Cortex of kidney (tissue), 1 donor: ENCODE results near the gene ANGPTL4.
"Not testable (repeated sequence)": the region's sequence is repeated elsewhere in the genome, so short reads cannot be mapped to it uniquely, and the experiment has no call there.

Source experiments
- DNase-seq: peaks from one replicate; lab custom pipeline; 2025; lab: John Stamatoyannopoulos, UW

ANGPTL4 gene

DNA sequence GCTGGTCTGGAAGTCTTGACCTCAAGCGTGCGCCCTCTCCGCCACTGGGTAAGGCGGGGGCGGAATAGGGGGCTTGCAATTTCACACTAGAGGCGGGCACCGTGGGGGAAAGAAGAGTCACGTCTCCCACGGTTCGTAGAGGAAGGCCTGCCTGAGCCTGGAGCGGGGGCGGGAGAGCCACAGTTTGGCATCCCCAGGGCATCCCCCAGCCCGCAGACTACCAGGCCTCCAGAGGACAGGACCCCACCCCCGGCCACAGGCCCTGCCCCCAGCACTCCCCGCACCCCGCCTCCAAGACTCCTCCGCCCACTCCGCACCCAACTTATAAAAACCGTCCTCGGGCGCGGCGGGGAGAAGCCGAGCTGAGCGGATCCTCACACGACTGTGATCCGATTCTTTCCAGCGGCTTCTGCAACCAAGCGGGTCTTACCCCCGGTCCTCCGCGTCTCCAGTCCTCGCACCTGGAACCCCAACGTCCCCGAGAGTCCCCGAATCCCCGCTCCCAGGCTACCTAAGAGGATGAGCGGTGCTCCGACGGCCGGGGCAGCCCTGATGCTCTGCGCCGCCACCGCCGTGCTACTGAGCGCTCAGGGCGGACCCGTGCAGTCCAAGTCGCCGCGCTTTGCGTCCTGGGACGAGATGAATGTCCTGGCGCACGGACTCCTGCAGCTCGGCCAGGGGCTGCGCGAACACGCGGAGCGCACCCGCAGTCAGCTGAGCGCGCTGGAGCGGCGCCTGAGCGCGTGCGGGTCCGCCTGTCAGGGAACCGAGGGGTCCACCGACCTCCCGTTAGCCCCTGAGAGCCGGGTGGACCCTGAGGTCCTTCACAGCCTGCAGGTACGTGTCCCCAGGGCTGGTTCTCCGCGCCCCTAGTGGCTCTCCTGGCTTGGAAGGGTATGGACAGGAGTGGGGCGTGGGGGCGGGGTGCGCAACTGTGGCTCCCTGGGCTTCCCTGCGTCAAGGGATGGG is at the start of gene ANGPTL4:
ANGPTL4 (plus strand) TSS at position 353 of the 969 bp plus-strand sequence; CDS start at position 520, 167 bp downstream.
- DNase-seq, result no peak

- not testable (repeated sequence) for DNase-seq
Observed at GRCh38 chr19:8314981-8315640, 48.8 kb upstream of the ANGPTL4 start.

GRCh38 chr19:8316351-8317125 is 47.4 kb upstream of the ANGPTL4 start:
- no peak for DNase-seq

- not testable (repeated sequence) for DNase-seq
Observed at GRCh38 chr19:8318835-8319234, 45.1 kb upstream of the ANGPTL4 start.

GRCh38 chr19:8319807-8320520 is 44.0 kb upstream of the ANGPTL4 start:
- no peak for DNase-seq

DNA sequence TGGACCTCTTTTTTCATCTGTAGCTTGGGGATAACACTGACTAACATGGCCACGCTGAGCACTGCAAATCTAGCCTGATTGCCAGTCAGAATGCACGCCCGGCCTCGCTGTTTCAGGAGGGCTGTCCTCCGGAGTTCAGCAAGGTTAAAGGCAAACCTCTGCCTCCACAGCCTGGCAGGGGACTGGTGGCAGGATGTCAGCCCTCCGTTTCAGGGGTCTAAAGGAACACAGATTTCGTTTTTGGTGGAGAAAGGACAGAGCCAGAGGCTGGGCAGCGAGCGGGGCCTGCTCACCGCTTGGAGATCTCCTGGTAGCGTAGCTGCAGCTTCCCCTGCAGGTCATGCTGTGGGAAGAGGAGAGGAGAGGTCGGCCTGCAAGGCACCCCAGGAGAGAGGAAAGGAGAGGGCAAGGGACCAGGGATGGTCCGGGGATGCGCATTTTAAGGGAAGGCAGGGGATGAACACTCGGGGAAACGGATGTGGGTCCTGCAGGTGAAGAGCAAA is 43.3 kb upstream of the ANGPTL4 start:
- DNase-seq, result no peak

DNA sequence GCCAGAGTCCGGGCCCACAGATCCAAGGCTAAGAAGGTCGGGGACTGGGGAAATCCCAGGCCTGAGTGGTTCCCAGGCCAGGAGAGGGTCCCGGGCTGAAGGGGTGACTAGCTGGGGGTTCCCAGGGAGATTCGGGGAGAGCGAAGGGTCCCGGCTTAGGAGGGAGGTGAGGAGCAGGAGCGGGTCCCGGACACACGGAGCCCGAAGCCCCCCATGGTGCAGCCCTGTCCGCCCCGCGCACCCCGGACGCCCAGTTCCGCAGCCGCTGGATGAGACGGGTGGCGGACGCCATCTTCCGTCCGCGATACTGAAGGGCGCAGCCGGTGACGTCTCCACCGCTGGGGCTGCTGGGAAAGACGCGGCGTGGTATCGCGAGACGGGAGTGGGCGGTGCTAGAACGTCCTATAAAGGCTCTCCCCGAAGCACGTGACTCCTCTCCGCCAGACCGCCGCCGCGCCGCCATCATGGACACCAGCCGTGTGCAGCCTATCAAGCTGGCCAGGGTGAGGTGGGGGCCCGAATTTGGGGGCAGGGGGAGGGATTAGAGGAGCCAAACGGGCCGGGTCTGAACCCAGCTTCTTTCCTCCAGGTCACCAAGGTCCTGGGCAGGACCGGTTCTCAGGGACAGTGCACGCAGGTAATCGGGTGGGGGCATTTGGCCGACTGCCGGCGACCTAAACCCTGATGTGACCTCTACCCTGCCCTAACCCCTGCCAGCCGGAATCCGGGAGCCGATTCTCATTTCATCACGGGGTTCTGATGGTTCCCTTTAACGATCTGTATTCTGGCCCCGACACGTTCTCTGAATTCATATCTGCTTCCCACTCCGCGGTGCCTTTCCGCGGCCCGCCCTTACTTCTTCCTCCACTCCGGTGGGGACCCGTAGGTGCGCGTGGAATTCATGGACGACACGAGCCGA is 42.6 kb upstream of the ANGPTL4 start, which contains the start of the genes NDUFA7 and RPS28:
NDUFA7 (minus strand) TSS at position 309 of the 919 bp plus-strand sequence; CDS start at position 292, 17 bp downstream.
RPS28 (plus strand) TSS at position 430 of the 919 bp plus-strand sequence; CDS start at position 465, 35 bp downstream.
- peak; percentile 69 for DNase-seq

DNA sequence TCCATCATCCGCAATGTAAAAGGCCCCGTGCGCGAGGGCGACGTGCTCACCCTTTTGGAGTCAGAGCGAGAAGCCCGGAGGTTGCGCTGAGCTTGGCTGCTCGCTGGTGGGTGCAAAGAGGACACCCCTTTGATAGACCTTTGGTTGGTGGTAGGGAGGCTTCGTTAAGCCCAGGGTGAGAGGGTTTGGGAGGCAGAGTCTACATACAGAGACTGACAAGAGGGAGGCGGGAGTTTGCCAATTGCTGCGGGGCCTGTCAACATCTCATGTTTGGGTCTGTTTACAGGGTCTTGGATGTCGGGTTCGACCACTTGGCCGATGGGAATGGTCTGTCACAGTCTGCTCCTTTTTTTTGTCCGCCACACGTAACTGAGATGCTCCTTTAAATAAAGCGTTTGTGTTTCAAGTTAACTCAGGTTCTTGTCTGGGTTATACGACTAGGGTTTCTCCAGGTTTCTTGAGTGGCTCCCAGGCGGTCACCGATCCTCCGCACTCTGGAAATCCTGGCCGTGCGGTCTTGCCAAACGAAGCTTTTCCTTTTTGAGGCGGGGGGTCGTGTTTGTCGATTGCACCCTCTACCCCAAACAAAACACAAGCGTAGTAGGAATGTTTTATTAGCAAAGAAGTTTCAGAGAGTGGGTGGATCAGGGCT is 41.8 kb upstream of the ANGPTL4 start:
- no peak for DNase-seq

GRCh38 chr19:8322638-8322997 is 41.3 kb upstream of the ANGPTL4 start:
- no peak for DNase-seq

GRCh38 chr19:8323781-8324185 is 40.2 kb upstream of the ANGPTL4 start:
- DNase-seq, result no peak

DNA sequence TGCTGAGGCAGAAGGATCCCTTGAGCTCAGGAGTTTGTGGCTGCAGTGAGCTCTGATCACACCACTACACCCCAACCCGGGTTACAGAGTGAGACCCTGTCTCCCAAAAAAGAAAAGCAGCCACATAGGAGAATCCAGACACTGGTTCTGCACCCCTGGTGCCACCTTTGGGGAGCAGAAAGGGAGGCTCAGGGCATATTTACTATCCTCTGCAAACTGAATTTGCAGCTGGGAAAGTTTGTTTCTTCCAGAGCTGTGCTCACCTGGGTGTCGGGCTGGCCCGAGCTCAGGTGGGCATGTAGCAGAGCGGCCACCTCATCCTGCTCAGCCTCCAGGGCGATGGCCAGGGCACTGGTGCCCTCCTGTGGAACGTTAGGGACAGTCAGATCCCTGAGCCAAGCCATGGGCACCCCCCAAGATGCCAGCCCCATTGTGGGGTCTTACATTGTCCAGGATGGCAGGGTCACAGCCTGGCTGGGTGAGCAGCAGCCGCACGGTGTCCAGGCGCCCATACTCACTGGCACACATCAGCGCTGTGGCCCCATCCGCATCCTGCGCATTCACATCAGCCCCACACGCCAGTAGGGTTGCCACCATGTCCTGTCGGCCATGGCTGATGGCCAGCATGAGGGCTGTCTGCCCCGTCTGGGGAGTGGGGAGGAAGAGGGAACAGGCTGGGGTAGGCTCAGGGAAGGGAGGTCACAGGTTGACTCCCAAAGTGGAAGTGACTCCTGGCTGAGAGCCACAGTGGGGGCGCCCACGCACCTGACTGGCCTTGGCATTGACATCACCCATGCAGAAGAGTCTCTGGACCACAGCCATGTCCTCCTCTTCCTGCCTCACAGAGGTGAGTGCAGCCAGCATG is 39.5 kb upstream of the ANGPTL4 start:
- DNase-seq, result no peak

DNA sequence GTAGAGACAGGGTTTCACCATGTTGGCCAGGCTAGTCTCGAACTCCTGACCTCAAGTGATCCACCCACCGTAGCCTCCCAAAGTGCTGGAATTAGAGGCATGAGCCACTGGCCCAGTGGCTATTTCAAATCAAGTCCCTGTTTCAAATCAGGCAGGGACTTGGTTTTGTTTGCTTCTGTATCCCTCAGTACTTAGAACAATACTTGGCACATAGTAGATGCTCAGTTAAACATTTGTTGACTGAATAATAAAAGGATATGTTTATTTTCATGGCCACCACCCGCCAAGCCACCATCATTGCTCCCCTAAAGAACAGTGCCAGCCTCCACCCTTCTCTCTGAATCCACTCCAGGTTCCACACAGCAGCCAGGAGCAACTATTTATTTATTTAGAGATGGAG is 38.5 kb upstream of the ANGPTL4 start:
- no peak for DNase-seq

DNA sequence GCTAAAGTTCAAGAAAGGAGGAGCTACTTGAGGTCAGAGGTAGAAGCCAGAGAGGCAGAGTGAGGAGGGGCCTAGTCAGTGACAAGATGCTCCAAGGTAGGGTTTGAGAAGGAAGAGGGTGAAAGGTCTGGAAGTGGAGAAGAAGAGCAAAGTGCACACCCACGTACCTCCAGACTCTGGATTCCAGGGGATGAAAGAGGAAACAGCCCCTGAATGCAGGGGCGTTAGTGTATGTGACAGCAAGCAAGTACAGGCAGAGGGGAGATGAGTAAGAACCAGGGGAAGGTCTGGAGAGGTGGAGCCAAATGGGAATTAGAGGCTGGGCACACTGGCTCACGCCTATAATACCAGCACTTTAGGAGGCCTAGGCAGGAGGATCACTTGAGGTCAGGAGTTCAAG is 34.0 kb upstream of the ANGPTL4 start:
- no peak for DNase-seq

DNA sequence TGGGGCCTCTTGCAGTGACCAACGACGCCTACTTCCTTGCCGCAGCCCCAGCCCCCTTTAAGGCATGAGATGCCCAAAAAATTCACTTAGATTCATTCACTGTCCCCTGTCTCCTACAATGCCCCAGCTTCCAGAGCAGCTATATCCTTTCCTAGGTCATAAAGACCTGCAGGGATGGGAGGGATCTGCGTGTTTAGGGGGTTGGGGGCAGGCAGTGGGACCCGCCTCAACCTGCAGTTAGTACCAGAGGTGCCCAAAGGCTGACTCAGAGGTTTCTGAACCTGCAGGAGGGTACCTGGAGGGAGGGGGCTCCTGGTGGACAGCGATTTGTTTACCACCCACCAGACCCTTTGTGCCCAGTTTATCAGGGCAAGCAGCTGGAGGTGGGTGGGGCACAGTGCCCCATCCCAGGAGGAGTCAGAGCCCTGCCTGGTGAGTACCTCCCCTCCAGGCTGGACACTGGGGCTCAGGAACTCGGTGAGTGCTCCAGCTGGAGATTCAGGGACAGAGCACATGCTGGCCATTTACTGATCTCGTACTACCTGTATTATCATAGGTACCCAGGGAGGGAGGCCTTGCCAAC is 32.6 kb upstream of the ANGPTL4 start:
- no peak for DNase-seq

DNA sequence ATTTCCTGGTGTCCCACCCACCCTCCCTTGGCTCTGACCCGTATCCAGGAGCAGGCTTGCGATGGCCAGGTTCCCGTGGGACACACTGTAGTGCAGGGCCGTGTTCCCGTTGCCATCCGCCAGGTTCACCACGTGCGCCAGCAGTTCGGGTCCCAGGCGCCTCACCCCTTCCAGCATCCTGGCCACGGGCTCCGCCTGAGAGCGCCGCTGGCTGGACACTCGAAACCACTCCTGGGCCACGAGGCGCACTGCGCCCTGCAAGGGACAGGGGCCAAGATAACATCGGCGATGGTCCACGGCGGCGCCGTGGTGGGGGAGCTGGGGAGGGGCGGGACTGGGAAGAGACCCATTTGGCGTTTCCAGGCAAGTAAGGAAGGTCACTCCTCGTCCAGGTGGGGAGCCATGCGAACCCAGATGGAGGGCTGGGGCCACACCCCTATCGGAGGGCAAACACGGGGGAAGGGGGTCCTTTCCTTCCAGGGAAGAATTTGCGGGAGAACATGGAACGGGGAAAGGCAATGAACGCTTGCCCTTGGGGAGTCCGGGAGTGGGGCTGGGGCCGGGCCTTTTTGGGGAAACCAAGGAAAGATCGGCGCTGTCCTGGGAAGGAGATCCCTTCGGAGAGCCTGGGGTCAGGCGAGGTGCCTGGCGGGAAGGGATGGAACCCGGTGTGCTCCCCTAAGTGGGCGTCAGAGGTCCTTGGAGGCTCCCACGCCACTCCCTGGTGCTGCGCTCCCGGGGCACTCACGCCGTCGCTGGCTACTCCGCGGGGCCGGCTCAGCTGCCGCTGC is 30.8 kb upstream of the ANGPTL4 start:
- no peak for DNase-seq

GRCh38 chr19:8333767-8334457 is 30.0 kb upstream of the ANGPTL4 start:
- no peak for DNase-seq
